ENCODE data around the gene ACP6. TPM values are rescaled to one million over a fixed set of nuclear protein-coding genes. Genes with fewer than 3 reads are reported as not detected.
A peak's percentile ranks its signal among the peaks of the same experiment; 100 is the strongest.

The ACP6 gene
- polyA plus RNA-seq, 2 of the 4 experiments (the other 2 are of a cell fraction), result 14.9 to 26.2 TPM

DNA sequence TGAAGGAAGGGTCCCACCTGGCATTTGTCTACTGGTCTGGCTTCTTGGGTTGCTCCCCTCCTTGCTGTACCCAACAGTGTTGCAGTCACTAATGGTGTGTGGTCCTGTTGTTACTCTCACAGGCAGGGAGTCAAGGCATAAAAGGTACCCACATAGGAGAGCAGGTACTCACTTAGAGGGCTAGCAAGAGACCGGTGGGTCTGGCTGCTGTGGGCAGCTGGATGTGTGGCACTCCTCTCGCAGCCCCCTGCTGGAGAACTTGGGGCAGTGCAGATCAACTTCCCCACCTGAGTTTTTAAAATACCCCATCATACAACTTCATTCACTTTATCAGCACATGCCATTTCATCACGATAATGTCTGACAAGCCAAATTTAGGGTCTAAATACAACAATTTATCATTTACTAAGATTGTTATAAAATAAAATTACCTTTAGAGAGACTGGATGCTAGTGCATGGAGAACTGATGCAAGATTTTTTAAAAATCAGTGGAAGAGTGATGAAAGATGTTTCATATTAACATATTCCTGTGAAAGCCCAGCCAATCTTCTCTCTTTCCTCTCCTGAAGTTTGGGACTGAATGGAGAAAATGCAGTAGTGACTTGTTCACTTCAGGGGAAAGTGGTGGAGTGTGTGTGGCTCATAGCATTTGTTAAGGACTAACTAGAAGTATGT, 42.8 kb downstream of the ACP6 start:
- ATAC-seq, result peak; percentile 72 to 89
- Histone ChIP-seq H3K4me3 (no peak overlapping the region), H3K9me3 (no peaks in the 10 kb centered on the region), H3K27ac (no peak overlapping the region), H3K4me1 (no peaks in the 10 kb centered on the region), H3K4me2 (no peak overlapping the region)
- ChIA-PET CTCF (interaction anchor here (0.6 to 4.0 kb wide), 31 partner anchors 9 to 354 kb away, joined by 3 to 27 read pairs (median 4); a partner anchor contains a TSS), POLR2A (no interaction called here)
- FAIRE-seq, result no peak
- DNase-seq (ENCODE audit: low read depth in 1 of 2, low spot score in 1 of 2), result peak; percentile 43 to 81
- TF ChIP-seq RAD21 (conservative IDR thresholded peaks at IDR 0.05 in 1 of 2, IDR thresholded peaks at IDR 0.05 in 1 of 2), result peak; percentile 66 to 70
- TF ChIP-seq, protein P1, sequence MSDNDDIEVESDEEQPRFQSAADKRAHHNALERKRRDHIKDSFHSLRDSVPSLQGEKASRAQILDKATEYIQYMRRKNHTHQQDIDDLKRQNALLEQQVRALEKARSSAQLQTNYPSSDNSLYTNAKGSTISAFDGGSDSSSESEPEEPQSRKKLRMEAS (IDR thresholded peaks at IDR 0.05), result no peak
- no peak for TF ChIP-seq EP300 (IDR thresholded peaks at IDR 0.05)
- TF ChIP-seq, protein P2, sequence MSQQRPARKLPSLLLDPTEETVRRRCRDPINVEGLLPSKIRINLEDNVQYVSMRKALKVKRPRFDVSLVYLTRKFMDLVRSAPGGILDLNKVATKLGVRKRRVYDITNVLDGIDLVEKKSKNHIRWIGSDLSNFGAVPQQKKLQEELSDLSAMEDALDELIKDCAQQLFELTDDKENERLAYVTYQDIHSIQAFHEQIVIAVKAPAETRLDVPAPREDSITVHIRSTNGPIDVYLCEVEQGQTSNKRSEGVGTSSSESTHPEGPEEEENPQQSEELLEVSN (IDR thresholded peaks at IDR 0.05; ENCODE audit: borderline replicate concordance, low read depth), result no peak
- no peak for TF ChIP-seq KDM5A (IDR thresholded peaks at IDR 0.05)
- TF ChIP-seq HEYL (CRISPR knock-in tag; IDR thresholded peaks at IDR 0.05), result no peak
- no peak for TF ChIP-seq RCOR1 (IDR thresholded peaks at IDR 0.05; ENCODE audit: low read depth, low read length)
- TF ChIP-seq CHD4 (IDR thresholded peaks at IDR 0.05; ENCODE audit: borderline replicate concordance), result no peak
- TF ChIP-seq, protein P3, sequence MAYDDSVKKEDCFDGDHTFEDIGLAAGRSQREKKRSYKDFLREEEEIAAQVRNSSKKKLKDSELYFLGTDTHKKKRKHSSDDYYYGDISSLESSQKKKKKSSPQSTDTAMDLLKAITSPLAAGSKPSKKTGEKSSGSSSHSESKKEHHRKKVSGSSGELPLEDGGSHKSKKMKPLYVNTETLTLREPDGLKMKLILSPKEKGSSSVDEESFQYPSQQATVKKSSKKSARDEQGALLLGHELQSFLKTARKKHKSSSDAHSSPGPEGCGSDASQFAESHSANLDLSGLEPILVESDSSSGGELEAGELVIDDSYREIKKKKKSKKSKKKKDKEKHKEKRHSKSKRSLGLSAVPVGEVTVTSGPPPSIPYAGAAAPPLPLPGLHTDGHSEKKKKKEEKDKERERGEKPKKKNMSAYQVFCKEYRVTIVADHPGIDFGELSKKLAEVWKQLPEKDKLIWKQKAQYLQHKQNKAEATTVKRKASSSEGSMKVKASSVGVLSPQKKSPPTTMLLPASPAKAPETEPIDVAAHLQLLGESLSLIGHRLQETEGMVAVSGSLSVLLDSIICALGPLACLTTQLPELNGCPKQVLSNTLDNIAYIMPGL (CRISPR knock-in tag; IDR thresholded peaks at IDR 0.05; ENCODE audit: borderline replicate concordance), result no peak
- TF ChIP-seq, protein P4, sequence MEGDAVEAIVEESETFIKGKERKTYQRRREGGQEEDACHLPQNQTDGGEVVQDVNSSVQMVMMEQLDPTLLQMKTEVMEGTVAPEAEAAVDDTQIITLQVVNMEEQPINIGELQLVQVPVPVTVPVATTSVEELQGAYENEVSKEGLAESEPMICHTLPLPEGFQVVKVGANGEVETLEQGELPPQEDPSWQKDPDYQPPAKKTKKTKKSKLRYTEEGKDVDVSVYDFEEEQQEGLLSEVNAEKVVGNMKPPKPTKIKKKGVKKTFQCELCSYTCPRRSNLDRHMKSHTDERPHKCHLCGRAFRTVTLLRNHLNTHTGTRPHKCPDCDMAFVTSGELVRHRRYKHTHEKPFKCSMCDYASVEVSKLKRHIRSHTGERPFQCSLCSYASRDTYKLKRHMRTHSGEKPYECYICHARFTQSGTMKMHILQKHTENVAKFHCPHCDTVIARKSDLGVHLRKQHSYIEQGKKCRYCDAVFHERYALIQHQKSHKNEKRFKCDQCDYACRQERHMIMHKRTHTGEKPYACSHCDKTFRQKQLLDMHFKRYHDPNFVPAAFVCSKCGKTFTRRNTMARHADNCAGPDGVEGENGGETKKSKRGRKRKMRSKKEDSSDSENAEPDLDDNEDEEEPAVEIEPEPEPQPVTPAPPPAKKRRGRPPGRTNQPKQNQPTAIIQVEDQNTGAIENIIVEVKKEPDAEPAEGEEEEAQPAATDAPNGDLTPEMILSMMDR (IDR thresholded peaks at IDR 0.05), result peak; percentile 79
- TF ChIP-seq SMC3 (IDR thresholded peaks at IDR 0.05), result peak; percentile 91
- 2% methylated on average over 3 of the region's 3 CpGs for WGBS (ENCODE audit: missing lambda C conversion rate)

DNA sequence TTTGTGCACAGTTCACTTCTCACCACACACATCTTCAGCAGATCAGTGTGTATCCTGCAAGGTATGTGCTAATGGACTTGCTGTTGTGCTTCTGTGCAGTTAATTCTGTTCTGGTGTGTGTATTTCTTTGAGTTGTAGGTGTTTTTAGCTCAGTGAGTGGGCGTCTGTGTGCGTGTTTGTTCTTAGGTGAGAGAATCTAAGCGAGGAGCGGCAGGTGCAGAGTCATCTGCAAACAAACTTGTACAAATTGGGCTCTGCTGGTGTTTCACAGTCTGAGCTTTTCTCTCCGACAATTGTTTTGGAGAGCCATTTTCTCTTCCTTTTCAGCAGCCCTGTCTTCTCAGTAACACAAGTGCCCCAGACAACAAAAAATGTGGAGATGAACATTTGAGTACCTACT, 43.6 kb downstream of the ACP6 start:
- no peak overlapping the region for H3K4me3 ChIP-seq
- WGBS (ENCODE audit: missing lambda C conversion rate), result 93% methylated on average over 5 of the region's 5 CpGs
- H3K4me1 ChIP-seq, result no peaks in the 10 kb centered on the region
- no peaks in the 10 kb centered on the region for H3K9me3 ChIP-seq
- POLR2A ChIA-PET, result no interaction called here
- FAIRE-seq, result no peak
- H3K4me2 ChIP-seq, result no peak overlapping the region
- DNase-seq (ENCODE audit: low read depth in 1 of 2, low spot score in 1 of 2), result no peak
- TF ChIP-seq, protein P5, sequence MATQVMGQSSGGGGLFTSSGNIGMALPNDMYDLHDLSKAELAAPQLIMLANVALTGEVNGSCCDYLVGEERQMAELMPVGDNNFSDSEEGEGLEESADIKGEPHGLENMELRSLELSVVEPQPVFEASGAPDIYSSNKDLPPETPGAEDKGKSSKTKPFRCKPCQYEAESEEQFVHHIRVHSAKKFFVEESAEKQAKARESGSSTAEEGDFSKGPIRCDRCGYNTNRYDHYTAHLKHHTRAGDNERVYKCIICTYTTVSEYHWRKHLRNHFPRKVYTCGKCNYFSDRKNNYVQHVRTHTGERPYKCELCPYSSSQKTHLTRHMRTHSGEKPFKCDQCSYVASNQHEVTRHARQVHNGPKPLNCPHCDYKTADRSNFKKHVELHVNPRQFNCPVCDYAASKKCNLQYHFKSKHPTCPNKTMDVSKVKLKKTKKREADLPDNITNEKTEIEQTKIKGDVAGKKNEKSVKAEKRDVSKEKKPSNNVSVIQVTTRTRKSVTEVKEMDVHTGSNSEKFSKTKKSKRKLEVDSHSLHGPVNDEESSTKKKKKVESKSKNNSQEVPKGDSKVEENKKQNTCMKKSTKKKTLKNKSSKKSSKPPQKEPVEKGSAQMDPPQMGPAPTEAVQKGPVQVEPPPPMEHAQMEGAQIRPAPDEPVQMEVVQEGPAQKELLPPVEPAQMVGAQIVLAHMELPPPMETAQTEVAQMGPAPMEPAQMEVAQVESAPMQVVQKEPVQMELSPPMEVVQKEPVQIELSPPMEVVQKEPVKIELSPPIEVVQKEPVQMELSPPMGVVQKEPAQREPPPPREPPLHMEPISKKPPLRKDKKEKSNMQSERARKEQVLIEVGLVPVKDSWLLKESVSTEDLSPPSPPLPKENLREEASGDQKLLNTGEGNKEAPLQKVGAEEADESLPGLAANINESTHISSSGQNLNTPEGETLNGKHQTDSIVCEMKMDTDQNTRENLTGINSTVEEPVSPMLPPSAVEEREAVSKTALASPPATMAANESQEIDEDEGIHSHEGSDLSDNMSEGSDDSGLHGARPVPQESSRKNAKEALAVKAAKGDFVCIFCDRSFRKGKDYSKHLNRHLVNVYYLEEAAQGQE (IDR thresholded peaks at IDR 0.05), result no peak
- TF ChIP-seq NPAS2 (CRISPR knock-in tag; IDR thresholded peaks at IDR 0.05; ENCODE audit: borderline replicate concordance) (no peak), RNF2 (IDR thresholded peaks at IDR 0.05; ENCODE audit: borderline replicate concordance, low read depth) (no peak), CHD4 (IDR thresholded peaks at IDR 0.05; ENCODE audit: borderline replicate concordance) (no peak), RCOR1 (IDR thresholded peaks at IDR 0.05; ENCODE audit: low read depth, low read length) (no peak), BHLHE40 (IDR thresholded peaks at IDR 0.05; ENCODE audit: low read depth, low read length) (no peak), ESRRA (IDR thresholded peaks at IDR 0.05; ENCODE audit: borderline replicate concordance, low read length) (no peak), CEBPB (IDR thresholded peaks at IDR 0.05) (no peak), POLR2A (IDR thresholded peaks at IDR 0.05; ENCODE audit: low read length) (no peak)
- TF ChIP-seq, protein P6, sequence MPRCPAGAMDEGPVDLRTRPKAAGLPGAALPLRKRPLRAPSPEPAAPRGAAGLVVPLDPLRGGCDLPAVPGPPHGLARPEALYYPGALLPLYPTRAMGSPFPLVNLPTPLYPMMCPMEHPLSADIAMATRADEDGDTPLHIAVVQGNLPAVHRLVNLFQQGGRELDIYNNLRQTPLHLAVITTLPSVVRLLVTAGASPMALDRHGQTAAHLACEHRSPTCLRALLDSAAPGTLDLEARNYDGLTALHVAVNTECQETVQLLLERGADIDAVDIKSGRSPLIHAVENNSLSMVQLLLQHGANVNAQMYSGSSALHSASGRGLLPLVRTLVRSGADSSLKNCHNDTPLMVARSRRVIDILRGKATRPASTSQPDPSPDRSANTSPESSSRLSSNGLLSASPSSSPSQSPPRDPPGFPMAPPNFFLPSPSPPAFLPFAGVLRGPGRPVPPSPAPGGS (IDR thresholded peaks at IDR 0.05), result no peak
- TF ChIP-seq, protein P7, sequence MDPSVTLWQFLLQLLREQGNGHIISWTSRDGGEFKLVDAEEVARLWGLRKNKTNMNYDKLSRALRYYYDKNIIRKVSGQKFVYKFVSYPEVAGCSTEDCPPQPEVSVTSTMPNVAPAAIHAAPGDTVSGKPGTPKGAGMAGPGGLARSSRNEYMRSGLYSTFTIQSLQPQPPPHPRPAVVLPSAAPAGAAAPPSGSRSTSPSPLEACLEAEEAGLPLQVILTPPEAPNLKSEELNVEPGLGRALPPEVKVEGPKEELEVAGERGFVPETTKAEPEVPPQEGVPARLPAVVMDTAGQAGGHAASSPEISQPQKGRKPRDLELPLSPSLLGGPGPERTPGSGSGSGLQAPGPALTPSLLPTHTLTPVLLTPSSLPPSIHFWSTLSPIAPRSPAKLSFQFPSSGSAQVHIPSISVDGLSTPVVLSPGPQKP (IDR thresholded peaks at IDR 0.05; ENCODE audit: low read depth, low read length), result no peak
- TF ChIP-seq, protein P4 (IDR thresholded peaks at IDR 0.05), result no peak
- no peak overlapping the region for H3K27ac ChIP-seq
- CTCF ChIA-PET, result interaction anchor here (0.8 to 4.0 kb wide), 22 partner anchors 8 to 353 kb away, joined by 3 to 27 read pairs (median 4); a partner anchor contains a TSS
- no peak for ATAC-seq
